GM19397 (cell line): Measurements from ENCODE around the gene DNAJB1.
A peak's percentile ranks its signal among the peaks of the same experiment; 100 is the strongest.
"Not testable (repeated sequence)": the region's sequence is repeated elsewhere in the genome, so short reads cannot be mapped to it uniquely, and the experiment has no call there.

ENCODE experiments used
- ATAC-seq: cut with Tn5 transposase; IDR thresholded peaks from one replicate; pipeline ENCODE4 v1.9.1; 2021; ENCODE audit warnings: mild to moderate bottlenecking, moderate library complexity; ENCODE audit not compliant: unreplicated experiment

Gene DNAJB1

DNA sequence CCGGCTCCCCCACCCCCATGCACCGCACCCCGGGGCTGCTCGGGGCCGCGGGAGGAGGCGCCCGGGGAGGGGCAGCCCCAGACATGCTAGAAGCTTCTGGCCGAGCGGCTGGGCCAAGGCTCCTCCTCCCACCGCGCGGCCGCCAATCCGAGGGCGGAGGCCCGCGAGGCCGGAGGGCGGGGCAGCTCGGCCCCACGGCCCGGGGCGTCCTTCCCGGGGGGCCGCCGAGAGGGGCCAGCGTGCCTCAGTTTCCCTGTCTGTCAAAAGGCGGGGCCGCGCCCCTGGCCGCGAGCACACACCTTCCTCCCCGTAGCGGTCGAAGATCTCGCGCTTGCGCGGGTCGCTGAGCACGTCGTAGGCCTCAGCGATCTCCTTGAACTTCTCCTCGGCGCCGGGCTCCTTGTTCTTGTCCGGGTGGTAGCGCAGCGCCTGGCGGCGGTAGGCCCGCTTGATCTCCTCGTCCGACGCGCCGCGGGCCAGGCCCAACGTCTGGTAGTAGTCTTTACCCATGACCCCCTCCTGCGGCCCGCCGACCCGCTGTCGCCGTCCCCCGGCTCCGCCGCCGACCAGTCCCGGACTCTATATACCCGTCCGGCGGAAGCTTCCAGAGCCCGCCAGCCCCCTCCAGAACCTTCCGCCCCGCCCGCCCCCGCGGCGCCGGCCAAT is at the start of gene DNAJB1:
TSS of gene DNAJB1 (minus strand) at position 558 of the 666 bp plus-strand sequence. CDS start at position 510, 48 bp downstream.
- ATAC-seq, result peak; percentile 68

DNA sequence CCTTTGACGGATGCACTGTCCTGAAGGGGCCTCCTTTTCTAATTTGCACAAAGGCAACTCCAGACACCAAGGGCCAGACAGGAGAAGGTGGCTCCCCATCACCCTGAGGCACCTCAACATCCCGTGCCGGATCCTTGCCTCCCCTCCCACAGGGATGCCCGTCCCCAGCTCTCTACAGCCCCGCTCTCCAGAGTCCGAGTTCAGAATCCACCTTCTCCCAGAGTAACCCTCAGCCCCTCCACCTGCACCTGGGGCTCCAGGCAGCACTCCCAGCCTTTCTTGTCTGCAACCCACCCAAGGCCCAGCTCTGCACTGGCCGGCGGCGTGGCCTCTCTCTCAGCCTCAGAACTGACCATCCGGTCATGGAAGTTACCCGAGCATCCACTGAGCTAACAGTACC is 48.9 kb upstream of the DNAJB1 start:
- no peak for ATAC-seq

DNA sequence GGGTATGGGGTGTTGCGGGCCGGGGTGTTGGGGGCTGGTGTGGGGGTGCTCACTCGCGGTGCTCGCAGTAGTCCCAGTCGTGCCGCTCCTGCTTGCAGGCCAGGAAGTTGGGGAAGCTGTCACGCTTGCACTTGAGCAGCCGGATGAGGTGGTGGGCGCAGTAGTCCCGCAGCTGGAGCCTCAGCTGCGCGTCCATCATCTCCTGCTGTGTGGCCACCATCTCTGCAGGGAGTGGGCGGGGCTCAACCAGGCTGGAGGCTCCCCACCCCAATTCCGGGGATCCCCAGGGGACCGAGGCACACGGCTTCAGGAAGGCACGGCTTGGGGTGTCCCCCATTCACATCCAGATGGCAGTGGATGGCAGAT is 48.5 kb upstream of the DNAJB1 start:
- no peak for ATAC-seq

DNA sequence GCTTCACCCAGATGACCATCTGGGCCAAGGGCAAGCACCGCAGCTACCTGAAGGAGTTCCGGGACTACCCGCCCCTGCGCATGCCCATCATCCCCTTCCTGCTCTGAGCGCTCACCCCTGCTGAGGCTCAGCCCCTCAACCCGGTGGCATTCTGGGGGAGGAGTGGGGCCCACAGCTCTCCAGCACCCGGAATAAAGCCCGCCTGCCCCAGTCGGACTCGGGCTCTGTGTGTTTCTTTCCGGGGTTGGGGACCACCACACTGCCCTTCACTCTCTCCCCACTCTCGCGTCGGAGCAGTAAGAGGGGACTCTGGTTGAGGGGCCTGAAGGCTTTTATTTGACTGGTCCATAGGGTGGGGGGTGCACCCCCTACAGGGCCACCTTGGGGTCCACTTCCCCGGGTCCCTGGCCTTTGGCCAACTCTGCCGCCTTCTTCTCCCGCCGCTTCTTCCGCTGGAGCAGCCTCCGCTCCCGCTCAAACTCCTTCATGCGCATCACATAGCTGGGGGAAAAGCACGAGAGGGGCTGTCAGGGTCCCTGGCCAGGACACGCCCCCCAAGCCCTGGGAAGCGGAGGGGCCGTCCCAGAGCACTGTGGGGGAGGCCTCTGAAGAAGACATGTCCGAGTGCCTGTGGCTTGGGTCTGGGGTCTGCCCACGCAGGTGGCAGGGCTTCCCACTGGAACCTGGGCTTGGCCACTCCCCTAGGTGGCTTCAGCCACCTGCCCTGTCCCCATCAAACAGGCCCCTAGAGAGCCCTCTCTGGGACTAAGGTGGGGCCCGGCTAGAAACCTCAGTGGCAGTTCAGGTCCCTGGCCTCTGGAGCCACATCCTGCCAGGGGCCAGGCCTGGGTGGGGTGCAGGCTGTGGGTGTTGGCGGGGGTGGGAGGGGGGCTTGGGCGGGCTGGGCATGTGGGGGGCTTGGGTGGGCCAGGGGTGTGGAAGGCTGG is 47.8 kb upstream of the DNAJB1 start:
- no peak for ATAC-seq

DNA sequence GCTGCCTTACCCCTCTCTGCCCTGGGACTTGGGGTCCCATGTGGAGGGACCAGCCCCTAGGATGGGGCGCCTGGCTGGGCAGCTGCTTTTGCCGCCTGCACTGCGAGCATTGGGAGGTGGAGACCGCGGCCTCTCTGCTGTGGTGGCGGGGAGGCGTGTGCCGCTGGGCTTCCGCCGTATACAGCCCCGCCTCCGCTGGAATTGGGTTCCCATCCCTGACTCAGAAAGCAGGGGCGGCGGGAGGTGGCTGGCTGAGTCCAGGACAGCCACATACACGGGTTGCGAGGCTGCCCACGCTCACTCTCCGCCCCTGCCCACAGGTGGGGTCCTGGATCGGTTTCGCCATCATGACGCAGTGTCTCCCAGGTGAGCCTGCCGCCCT is 47.1 kb upstream of the DNAJB1 start:
- ATAC-seq, result no peak

DNA sequence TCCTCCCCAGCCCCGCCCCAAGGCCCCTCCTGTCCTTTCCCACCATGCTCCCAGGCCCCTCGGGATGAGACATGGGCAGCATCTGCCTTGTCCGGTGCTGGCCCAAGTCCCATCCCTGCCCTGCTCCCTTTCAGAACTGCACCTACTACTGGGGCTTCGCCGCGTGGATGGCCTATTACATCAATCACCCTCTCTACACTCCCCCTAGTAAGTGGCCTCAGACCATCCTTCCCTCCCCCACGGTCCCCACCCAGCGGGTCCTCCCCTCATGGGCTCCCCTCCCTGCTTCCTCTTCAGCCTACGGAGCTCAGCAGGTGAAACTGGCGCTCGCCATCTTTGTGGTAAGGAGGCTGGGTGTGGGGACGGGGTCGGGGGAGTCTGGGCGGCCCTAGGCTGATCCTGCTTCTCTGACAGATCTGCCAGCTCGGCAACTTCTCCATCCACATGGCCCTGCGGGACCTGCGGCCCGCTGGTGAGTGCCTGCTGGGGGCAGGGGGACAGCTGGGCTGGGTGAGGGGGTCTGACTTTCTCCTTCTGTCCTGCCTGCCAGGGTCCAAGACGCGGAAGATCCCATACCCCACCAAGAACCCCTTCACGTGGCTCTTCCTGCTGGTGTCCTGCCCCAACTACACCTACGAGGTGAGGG is 46.6 kb upstream of the DNAJB1 start:
- not testable (repeated sequence) for ATAC-seq

DNA sequence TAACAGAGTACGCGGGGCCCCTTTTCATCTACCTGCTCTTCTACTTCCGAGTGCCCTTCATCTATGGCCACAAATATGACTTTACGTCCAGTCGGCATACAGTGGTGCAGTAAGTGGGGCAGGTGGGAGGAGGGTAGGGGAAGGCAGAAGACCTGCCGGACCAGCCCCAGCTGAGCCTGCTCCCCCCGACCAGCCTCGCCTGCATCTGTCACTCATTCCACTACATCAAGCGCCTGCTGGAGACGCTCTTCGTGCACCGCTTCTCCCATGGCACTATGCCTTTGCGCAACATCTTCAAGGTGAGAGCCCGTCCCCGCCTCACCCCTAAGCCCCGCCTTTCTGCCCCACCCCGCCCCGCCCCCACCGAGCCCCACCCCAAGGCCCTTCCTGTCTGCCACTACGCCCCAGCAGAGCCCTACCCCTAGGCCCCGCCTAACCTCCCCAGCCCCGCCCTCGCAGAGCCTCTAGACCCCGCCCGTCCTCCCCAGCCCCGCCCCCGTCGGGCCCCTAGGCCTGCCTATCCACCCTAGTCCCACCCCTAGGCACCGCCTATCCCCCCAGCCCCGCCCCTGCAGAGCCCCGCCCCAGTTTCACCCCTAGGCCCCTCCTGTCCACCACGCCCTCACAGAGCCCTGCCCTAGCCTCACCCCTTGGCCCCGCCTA is 45.9 kb upstream of the DNAJB1 start:
- no peak for ATAC-seq

DNA sequence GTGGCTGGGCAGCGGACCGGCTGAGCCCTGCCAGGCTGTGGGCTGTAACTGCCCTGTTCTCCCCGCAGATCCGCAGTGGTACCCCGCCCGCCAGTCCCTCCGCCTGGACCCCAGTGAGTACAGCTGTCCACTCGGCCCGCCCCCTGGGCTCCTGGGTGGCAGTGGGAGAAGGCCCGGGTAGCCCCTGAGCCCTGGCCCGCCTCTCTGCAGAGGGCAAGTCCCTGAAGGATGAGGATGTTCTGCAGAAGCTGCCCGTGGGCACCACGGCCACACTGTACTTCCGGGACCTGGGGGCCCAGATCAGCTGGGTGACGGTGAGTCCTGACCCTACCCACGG is 45.4 kb upstream of the DNAJB1 start:
- ATAC-seq, result no peak

DNA sequence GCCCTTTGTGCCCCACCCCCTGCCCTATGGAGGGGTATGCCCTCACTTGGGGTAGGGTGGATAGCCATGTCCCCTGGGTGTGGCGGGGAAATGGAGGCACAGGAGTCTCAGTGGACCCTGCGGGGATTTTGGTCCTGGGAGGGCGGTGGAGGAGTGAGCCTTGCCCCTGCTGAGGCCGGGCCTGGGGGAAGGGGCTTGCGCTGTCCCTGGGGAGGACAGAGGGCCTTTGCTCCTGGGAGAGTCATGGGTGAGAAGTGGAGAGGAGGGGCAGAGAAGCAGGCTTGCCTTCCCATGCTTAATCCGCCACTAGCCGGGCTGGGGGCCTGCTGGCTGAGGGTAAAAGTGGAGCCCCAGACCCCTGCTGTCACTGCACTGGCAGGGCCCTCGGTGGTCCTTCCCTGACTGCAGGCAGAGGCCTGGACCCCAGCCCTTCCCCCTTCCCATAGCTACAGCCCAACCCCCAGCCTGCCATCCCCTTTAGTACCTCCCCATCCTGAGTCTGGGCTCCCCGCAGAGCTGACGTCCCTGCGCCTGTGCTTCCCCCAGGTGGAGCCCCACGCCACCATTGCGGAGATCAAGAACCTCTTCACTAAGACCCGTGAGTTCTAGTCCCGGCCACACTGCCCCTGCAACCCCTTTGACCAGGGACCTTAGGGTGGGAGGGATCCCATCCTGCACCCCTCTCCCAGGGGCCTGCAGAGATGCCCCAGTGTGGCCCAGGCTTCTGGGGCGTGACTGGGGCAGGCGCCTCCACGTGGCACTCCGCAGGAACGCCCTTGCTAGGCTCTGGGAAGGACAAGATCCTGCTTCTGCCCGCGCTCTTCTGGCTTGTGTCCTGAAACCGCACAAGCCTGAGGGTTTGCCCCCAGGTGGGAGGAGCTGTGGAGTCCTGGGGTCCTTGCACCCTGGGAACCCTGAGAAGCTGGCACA is 44.7 kb upstream of the DNAJB1 start:
- no peak for ATAC-seq

DNA sequence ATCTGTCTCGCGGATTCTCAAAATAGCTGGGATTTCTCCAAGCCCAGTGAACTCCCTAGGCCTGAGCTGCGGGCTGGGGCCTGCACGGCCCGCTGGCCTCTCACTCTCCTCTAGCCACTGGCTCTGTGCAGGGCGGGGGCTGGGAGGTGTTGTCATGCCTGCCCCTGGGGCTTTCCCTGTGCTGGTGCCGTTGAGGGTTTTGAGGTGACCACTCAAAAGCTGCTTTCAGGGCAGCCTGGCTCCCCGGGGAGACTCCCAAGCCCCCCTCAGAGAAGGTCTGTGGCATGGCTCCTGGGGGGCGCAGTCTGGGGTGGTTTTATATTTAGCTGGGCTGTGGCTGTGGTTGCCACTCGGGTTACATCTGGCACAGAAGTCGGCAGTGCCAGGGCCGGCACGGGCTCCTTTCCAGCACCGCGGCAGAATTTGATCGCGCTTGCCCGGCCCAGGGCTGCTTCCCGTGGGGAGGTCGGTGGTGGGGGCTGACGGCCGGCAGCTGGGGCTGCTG is 43.7 kb upstream of the DNAJB1 start:
- ATAC-seq, result no peak

DNA sequence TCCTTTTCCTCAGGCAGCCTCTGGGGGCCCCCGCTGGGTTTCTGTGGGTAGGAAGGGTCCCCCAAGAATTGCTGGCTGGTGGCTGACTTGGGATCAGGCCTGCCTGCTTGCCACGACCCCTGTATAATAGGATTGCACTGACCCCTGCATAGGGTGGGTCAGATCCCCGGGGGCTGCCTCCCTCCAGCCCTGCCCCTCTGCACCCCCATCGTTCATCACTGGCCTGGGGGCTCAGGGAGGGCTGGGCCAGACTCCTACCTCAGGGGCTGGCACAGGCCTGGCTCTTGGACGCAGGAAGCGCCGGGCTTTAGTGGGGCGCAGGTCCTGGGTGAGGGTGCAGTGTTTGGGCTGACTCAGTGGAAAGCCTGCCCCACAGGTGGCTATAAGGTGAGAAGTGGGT is 43.1 kb upstream of the DNAJB1 start:
- no peak for ATAC-seq

DNA sequence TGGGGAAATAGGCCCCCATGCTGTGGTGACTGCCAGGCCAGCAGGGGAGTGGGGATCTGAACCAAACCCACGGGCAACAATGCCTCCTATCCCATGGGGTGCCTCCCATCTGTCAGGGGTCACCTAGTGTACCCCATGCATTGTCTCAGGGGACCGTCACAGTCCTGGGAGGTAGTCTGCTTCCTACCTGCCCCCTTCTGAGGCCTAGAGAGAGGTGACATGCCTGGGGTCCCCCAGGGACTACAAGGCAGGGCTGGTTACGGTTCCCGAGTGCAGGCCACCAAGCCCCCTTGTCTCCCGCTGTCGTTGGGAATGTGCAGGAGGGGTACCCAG is 42.5 kb upstream of the DNAJB1 start:
- no peak for ATAC-seq

DNA sequence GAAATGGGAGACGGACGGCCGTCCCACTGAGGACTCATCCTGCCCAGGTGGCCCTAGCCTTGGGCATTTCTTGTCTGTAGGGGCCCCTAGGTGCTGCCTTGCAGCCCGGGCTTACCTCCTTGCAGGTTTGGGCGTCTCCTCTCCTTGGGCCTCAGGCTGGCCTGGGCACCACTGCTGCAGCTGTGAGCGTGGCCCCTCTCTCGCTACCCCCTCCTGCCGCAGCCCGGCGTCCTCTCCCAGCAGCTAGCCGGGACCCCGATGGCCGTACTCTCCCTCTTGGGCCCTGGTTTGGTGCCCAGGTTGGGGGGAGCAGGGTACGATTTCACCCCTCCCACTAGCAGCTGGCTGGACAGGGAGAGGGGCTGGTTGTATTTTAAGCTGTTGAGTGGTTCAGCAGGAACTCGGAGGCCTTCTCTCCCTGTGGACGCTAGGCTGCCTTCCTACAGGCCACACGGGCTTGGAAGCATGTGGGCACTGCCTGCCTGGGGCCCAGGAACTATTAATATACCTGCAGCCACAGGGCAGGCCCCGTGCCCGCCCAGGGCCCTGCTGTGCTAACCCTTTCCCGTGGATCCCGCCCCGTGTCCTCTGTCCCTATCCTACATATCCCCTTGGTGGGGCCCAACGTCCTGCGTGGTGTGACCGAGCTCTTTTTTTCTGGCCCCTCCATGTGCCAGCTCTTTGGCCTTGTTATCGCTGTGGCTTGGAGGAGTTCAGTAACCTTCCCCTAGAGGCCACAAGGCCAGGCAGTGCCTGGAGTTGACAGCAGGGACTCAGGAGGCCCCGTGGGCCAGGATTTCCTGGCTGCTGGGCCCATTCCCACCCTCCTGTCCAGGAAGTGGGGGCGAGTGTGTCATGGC is 41.9 kb upstream of the DNAJB1 start:
- ATAC-seq, result no peak

DNA sequence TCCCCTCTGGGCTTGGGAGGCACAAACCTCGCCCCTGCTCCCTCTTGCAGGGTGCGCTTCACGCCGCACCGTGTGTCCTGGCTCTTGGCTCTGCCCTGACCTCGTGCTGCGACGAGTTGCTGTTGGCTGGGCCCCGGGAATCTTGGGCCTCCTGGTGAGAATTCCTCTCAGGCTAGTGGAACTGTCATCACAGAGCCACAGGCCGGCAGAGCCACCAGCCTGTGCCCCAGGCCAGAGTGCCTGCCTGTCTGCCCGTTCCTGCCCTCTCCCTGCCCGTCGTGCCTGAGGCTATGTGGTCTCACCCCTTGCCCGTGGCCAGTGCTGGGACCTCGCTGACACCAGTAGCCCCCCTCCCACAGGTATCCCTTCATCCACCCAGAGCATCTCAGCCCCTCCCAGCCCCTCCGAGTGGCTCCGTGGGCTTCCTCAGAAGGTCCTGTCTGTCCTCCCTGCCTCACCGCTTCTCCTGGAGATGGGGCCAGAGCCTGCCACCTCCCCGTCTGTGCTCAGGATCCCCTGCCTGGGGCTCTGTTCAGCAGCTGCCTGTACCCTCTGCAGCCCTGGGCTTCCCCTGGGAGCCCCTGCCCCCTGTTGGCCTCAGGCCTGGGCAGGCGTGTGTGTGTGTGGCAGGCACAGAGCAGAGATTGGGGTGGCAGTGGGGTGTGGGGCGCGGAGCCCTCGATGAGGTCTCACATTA is 40.3 kb upstream of the DNAJB1 start:
- no peak for ATAC-seq

DNA sequence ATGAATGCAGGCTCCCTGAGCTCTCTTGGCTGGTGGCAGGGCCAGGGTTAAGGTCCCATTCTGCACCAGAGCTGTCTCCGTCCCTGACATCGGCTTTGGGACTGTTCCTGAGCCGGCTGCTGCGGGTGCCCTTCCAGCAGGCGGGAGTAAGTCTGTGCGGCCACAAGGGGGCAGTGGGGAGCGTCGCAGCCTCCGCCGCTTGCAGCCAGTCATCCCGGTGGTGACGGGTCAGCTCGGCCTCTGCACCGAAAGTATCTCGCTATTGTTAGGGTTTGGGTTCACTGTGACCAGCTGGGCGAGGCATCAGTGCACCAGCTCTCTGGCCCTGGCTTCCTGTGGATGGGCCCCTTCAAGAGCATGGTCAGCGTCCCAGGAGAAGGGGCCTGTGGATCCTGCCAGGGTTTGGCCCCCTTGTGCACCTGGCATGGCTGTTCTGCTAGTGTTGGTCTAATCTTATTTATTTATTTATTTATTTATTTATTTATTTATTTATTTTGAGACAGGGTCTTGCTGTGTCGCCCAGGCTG is 38.5 kb upstream of the DNAJB1 start:
- no peak for ATAC-seq

DNA sequence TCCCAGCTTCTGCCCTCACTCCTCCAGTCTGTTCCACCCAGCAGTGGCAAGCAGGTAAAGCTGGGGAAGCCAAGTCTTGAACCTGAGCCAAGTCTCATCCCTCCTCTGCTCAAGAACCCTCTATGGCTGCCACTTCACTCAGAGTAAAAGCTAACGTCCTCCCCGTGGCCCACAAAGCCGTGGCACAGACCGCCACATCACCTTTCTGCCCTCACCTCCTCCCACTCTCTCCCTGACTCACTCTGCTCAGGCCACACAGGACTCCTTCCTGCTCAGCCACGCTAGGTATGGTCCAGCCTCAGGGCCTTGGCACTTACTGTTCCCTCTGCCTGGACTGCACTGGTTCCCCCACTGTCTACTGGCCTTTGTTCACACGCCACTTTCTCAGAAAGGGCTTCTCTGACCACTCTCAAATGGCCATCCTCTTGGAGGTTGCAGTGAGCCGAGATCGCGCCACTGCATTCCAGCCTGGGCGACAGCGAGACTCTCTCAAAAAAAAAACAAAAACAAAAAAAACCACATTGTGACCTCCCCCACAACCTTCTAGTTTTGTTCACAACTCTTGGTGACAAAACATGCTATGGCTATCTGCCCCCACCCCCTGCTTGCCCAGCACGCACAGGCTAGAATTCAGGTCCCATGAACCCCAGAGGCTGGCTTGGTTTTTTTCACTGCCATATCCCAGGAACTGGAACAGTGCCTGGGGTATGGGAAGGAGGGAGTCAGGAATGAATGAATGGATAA is 37.9 kb upstream of the DNAJB1 start:
- ATAC-seq, result no peak

DNA sequence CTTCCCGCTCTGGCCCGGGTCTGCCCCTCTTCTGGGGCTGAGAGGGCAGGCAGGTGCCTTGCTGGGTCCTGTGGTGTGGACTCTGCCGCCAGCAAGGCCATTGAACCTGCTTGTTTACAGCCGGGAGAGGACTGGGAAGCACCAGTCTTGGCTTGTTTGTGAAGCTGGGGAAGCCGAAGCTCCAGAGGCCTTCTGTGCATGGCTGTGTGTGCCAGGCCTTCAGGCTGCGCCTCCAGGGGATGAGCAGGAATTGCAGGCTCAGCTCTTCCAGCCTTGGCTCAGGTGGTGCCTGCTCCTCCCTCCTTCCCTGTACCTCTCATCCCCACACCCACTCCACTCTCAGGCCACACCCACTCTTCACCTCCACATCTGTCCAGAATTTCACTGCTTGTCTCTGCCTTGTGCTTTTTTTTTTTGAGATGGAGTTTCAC is 36.2 kb upstream of the DNAJB1 start:
- ATAC-seq, result no peak

DNA sequence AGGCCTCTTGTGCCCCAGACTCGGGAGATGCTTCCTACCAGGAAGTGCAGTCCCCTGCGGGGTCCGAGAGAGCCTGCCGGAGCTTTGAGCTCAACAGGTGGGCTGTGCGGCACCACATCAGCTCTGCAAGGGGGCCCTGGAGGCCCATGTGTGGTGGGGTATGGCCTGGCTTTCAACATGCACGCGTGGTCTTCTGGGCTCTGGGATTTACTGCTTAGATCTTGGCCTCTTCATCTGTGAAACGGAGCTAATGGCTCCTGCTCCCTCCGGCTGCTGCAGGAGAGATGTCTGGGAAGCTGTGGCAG is 35.7 kb upstream of the DNAJB1 start:
- no peak for ATAC-seq
